HG02798 (cell line): Measurements from ENCODE around the gene DBI.

Experiments
- ATAC-seq: cut with Tn5 transposase; IDR thresholded peaks from one replicate; pipeline ENCODE4 v1.9.1; 2021; ENCODE audit warnings: mild to moderate bottlenecking; ENCODE audit not compliant: unreplicated experiment, poor library complexity

Gene DBI

GRCh38 chr2:119366649-119367471, at the start of gene DBI, which contains the start of gene C2orf76:
TSS of gene DBI (plus strand) at chr2:119366977. CDS start at chr2:119367052, 75 bp downstream.
TSS of gene C2orf76 (minus strand) at chr2:119366834. CDS start at chr2:119339959, 26,875 bp downstream.
- ATAC-seq = peak; percentile 97

GRCh38 chr2:119317554-119317953, 49.2 kb upstream of the DBI start:
- ATAC-seq = no peak

GRCh38 chr2:119319593-119319992, 47.2 kb upstream of the DBI start:
- no peak for ATAC-seq

GRCh38 chr2:119323459-119323858, 43.3 kb upstream of the DBI start:
- no peak for ATAC-seq

- ATAC-seq = no peak
Measured at GRCh38 chr2:119324685-119325270, 42.0 kb upstream of the DBI start.

GRCh38 chr2:119326938-119327337, 39.8 kb upstream of the DBI start:
- ATAC-seq = no peak

GRCh38 chr2:119327431-119327830, 39.3 kb upstream of the DBI start:
- no peak for ATAC-seq

- no peak for ATAC-seq
Measured at GRCh38 chr2:119332953-119333352, 33.8 kb upstream of the DBI start.

GRCh38 chr2:119333360-119333759, 33.4 kb upstream of the DBI start:
- no peak for ATAC-seq

GRCh38 chr2:119333833-119334232, 32.9 kb upstream of the DBI start:
- ATAC-seq = no peak

GRCh38 chr2:119337749-119338148, 29.0 kb upstream of the DBI start:
- ATAC-seq = no peak

GRCh38 chr2:119338272-119338671, 28.5 kb upstream of the DBI start:
- ATAC-seq = no peak

GRCh38 chr2:119338826-119339561, 27.8 kb upstream of the DBI start:
- peak; percentile 100 for ATAC-seq

GRCh38 chr2:119339562-119339923, 27.2 kb upstream of the DBI start:
- ATAC-seq = no peak

- no peak for ATAC-seq
Measured at GRCh38 chr2:119341684-119342083, 25.1 kb upstream of the DBI start.

- ATAC-seq = no peak
Measured at GRCh38 chr2:119349289-119349688, 17.5 kb upstream of the DBI start.

- no peak for ATAC-seq
Measured at GRCh38 chr2:119350311-119350998, 16.3 kb upstream of the DBI start.

GRCh38 chr2:119352357-119352756, 14.4 kb upstream of the DBI start:
- peak; percentile 94 for ATAC-seq

GRCh38 chr2:119354860-119355259, 11.9 kb upstream of the DBI start:
- ATAC-seq = no peak

- no peak for ATAC-seq
Measured at GRCh38 chr2:119359774-119360173, 7.0 kb upstream of the DBI start.
